ENCODE results near the gene MRPL40. TPM values are rescaled to one million over a fixed set of nuclear protein-coding genes. Genes with fewer than 3 reads are reported as not detected.

MRPL40 gene
- total and polyA plus RNA-seq, 2 donors (not counting 3 experiments of a cell fraction or from before 2014, with no cell fraction given), result 17.5 to 27.4 TPM

DNA sequence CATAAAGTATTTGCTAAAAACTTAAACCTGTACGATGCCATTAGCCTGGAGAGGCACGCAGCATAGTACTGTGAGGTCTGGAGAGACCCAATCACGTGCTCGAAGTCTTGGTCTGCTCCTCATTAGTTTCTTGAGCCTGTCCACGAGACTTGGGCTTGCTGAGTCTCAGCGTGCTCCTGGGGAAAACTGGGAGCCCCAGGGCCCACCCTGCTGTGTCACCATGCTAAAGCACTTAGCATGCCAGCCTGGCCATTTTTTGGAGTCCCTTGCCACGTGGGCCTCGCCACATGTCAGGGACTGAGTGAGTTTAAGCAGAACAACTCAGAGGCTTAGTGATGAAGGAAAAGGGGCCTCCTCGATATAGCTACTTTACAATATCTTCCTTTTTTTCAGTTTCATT is 50.0 kb downstream of the MRPL40 start:
- Histone ChIP-seq H3K4me1 (ENCODE audit: control insufficient read depth, extremely low read depth, insufficient read depth, low read length) (peaks cover 48% of the 10 kb centered on the region), H3K79me2 (ENCODE audit: control insufficient read depth, insufficient read depth, low read length) (peaks cover 32% of the 10 kb centered on the region), H3K4me2 (ENCODE audit: insufficient read depth, low read length) (peak overlapping the region; percentile 51), H4K20me1 (replicated peaks; ENCODE audit: control insufficient read depth, extremely low read depth, insufficient read depth, low read length) (no peaks in the 10 kb centered on the region), H2AFZ (ENCODE audit: low read depth, low read length) (no peak overlapping the region), H3K4me3 (replicated peaks in 1 of 3; ENCODE audit: insufficient read depth in 1 of 3, low read depth in 1 of 3, low read length in 3 of 3) (no peak overlapping the region), H3K36me3 (ENCODE audit: control insufficient read depth in 2 of 2, extremely low read depth in 1 of 2, insufficient read depth in 2 of 2, low read length in 2 of 2) (no peaks in the 10 kb centered on the region), H3K27ac (ENCODE audit: insufficient read depth, low read depth, low read length) (peak overlapping the region; percentile 72), H3K9ac (replicated peaks; ENCODE audit: extremely low read depth, insufficient read depth, low read length) (peak overlapping the region; percentile 77), H3K9me1 (replicated peaks; ENCODE audit: control insufficient read depth, extremely low read depth, insufficient read depth, low read length) (no peaks in the 10 kb centered on the region), H3K9me3 (replicated peaks; ENCODE audit: control insufficient read depth, insufficient read depth, low read length) (no peaks in the 10 kb centered on the region), H3K27me3 (ENCODE audit: control insufficient read depth in 2 of 2, insufficient read depth in 2 of 2, low read length in 2 of 2) (no peaks in the 10 kb centered on the region)
- no TSS peak for BruUV-seq (replicated peaks)
- dilution Hi-C loops (cut with MboI; ENCODE audit: extremely low pct_ligation_motif_present, low sequenced_read_pairs) (no loop called here), intact Hi-C loops (cut with micrococcal nuclease) (no loop called here)
- ChIA-PET POLR2A (no interaction called here), CTCF (no interaction called here)
- DNase-seq (ENCODE audit: low read depth, low spot score) (no peak), FAIRE-seq (no peak)
- TF ChIP-seq GATA2 (IDR thresholded peaks at IDR 0.05; ENCODE audit: insufficient read depth, insufficient read length, low read depth, low read length) (no peak), CTCF (IDR thresholded peaks at IDR 0.05; ENCODE audit: extremely low read depth in 1 of 2, insufficient read depth in 1 of 2, low read depth in 1 of 2, low read length in 2 of 2) (no peak), FOS (IDR thresholded peaks at IDR 0.05; ENCODE audit: borderline replicate concordance, insufficient read depth, low read length) (no peak), MAX (IDR thresholded peaks at IDR 0.05; ENCODE audit: insufficient read depth, insufficient read length) (no peak), POLR2A (IDR thresholded peaks at IDR 0.05; ENCODE audit: low read depth, low read length) (no peak), POLR2AphosphoS5 (IDR thresholded peaks at IDR 0.05; ENCODE audit: insufficient read depth, low read depth, low read length) (no peak), MYC (IDR thresholded peaks at IDR 0.05; ENCODE audit: low read depth, low read length) (no peak), EZH2 (IDR thresholded peaks at IDR 0.05; ENCODE audit: borderline replicate concordance, low read depth, low read length, severe bottlenecking) (no peak), JUN (IDR thresholded peaks at IDR 0.05; ENCODE audit: borderline replicate concordance, insufficient read depth, insufficient read length, low read depth) (no peak)

Measured in endothelial cell of umbilical vein (primary cell).